Mesothelial cell of epicardium (in vitro differentiated cells): ENCODE measurements around the gene IRF3. TPM values are rescaled to one million over a fixed set of nuclear protein-coding genes. Genes with fewer than 3 reads are reported as not detected.

ENCODE experiments used
- DNase-seq, 2 experiments: peaks; one replicate each; pipeline ENCODE4 v3.0.0; 2021; ENCODE audit warnings: low spot score in 2 of 2; ENCODE audit not compliant: unreplicated experiment in 2 of 2
- H3K27ac Mint-ChIP-seq: 2 replicates; pipeline ENCODE4 v1.8.0; 2021; ENCODE audit warnings: mixed read lengths
- H3K27me3 Mint-ChIP-seq: 2 replicates; pipeline ENCODE4 v1.8.0; 2021; ENCODE audit warnings: low read depth, mixed read lengths
- H3K36me3 Mint-ChIP-seq: 2 replicates; pipeline ENCODE4 v1.8.0; 2021; ENCODE audit warnings: mixed read lengths
- H3K4me1 Mint-ChIP-seq: 2 replicates; pipeline ENCODE4 v1.8.0; 2021; ENCODE audit warnings: mixed read lengths
- H3K4me3 Mint-ChIP-seq: 2 replicates; pipeline ENCODE4 v1.8.0; 2021; ENCODE audit warnings: mild to moderate bottlenecking, moderate library complexity, mixed read lengths
- H3K9me3 Mint-ChIP-seq: 2 replicates; pipeline ENCODE4 v1.8.0; 2021; ENCODE audit warnings: mixed read lengths
- total RNA-seq: library from RNA; stranded (reverse); gene quantifications from 3 replicates; pipeline ENCODE4 v1.2.1, GENCODE V29; 2021
- TF ChIP-seq, protein P1 (sequence below): fragments of 200-600 bp; sonication (generic); IDR thresholded peaks from one replicate; pipeline ENCODE4 v1.5.0; 2021; ENCODE audit warnings: antibody characterized with exemption; ENCODE audit not compliant: unreplicated experiment

IRF3 gene
- total RNA-seq, 1 donor from 2014 or later: 89.4 TPM

DNA sequence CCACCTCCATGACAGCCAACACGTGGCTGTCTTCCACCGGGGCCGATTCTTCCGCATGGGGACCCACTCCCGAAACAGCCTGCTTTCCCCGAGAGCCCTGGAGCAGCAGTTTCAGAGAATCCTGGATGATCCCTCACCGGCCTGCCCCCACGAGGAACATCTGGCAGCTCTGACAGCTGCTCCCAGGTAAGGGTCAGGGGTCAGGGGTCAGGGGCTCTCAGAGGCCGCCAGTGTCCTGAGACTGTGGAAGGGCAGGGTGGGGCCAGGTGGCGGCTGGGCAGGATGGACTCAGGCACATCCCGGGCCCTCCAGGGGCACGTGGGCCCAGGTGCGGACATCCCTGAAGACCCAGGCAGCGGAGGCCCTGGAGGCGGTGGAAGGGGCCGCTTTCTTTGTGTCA is 40.3 kb upstream of the IRF3 start:
- no peaks in the 10 kb centered on the region for H3K27me3 Mint-ChIP-seq
- no peak overlapping the region for H3K4me3 Mint-ChIP-seq
- no peaks in the 10 kb centered on the region for H3K9me3 Mint-ChIP-seq
- no peaks in the 10 kb centered on the region for H3K4me1 Mint-ChIP-seq
- no peak for DNase-seq
- TF ChIP-seq, protein P1, sequence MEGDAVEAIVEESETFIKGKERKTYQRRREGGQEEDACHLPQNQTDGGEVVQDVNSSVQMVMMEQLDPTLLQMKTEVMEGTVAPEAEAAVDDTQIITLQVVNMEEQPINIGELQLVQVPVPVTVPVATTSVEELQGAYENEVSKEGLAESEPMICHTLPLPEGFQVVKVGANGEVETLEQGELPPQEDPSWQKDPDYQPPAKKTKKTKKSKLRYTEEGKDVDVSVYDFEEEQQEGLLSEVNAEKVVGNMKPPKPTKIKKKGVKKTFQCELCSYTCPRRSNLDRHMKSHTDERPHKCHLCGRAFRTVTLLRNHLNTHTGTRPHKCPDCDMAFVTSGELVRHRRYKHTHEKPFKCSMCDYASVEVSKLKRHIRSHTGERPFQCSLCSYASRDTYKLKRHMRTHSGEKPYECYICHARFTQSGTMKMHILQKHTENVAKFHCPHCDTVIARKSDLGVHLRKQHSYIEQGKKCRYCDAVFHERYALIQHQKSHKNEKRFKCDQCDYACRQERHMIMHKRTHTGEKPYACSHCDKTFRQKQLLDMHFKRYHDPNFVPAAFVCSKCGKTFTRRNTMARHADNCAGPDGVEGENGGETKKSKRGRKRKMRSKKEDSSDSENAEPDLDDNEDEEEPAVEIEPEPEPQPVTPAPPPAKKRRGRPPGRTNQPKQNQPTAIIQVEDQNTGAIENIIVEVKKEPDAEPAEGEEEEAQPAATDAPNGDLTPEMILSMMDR: no peak
- H3K36me3 Mint-ChIP-seq: peaks cover 17% of the 10 kb centered on the region
- no peak overlapping the region for H3K27ac Mint-ChIP-seq

DNA sequence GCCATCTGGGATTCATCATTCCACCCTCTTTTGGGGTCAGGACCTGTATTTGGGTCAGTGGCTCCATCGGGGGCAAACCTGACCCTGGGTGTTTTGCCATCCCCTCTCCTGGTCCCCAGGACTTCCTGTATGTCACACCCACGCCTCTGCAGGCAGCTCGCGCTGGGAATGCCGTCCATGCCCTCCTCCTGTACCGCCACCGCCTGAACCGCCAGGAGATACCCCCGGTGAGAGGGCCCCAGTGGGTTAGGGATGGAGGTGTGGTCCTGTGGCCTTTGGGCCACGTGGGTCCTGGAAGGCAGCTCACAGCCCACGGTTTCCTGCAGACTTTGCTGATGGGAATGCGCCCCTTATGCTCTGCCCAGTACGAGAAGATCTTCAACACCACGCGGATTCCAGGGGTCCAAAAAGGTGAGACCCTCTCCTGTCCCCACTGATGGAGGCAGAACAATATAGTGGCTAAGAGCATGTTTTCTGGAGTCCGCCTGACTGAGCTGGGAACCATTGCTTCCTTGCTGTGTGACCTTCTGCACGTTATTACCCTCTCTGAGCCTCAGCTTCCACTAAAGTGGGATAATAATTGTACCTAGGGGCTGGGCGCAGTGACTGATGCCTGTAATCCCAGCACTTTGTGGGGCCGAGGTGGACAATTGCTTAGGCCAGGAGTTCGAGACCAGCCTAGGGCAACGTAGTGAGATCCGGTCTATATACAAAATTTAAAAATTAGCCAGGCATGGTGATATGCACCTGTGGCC is 39.4 kb upstream of the IRF3 start:
- Mint-ChIP-seq H3K4me3 (no peak overlapping the region), H3K27me3 (no peaks in the 10 kb centered on the region), H3K27ac (no peak overlapping the region), H3K9me3 (no peaks in the 10 kb centered on the region), H3K4me1 (no peaks in the 10 kb centered on the region), H3K36me3 (peaks cover 11% of the 10 kb centered on the region)
- no peak for DNase-seq
- TF ChIP-seq, protein P1: no peak

DNA sequence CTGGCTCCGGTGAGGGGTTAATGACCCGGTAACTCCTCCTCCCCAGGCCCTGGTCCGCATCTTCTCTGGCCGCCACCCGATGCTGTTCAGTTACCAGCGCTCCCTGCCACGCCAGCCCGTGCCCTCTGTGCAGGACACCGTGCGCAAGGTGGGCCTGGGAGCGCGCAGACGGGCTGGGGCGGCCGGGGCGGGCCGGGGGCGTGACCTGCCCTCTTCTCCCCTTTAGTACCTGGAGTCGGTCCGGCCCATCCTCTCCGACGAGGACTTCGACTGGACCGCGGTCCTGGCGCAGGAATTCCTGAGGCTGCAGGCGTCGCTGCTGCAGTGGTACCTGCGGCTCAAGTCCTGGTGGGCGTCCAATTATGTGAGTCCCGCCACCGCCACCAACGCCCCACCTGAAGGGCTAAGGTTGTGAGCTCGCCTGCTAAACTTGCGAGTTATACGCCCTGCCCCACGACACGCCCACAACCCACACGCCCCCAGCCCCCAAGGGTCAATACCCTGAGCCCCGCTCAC is 35.7 kb upstream of the IRF3 start:
- Mint-ChIP-seq H3K27ac (no peak overlapping the region), H3K4me1 (no peaks in the 10 kb centered on the region), H3K4me3 (no peak overlapping the region), H3K36me3 (peaks cover 9% of the 10 kb centered on the region), H3K27me3 (no peaks in the 10 kb centered on the region), H3K9me3 (no peaks in the 10 kb centered on the region)
- TF ChIP-seq, protein P1: no peak
- no peak for DNase-seq

DNA sequence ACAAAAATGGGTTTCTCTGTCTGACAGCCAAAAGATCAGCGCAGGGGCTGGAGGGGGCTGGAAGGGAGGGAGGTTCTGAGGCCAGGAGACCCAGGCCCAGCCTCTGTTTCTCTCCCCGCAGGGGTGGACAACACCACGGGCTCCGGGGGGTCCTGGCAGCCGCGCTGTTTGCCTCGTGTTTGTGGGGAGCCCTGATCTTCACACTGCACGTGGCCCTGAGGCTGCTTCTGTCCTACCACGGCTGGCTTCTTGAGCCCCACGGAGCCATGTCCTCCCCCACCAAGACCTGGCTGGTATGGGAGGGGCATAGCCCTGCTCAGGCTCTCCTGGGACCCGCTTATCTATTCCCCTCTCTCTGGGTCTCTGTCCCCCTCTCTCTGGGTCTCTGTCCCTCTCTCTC is 34.9 kb upstream of the IRF3 start:
- H3K9me3 Mint-ChIP-seq: no peaks in the 10 kb centered on the region
- TF ChIP-seq, protein P1: no peak
- H3K4me1 Mint-ChIP-seq: no peaks in the 10 kb centered on the region
- no peak for DNase-seq
- no peak overlapping the region for H3K27ac Mint-ChIP-seq
- no peaks in the 10 kb centered on the region for H3K27me3 Mint-ChIP-seq
- H3K4me3 Mint-ChIP-seq: no peak overlapping the region
- peaks cover 9% of the 10 kb centered on the region for H3K36me3 Mint-ChIP-seq

DNA sequence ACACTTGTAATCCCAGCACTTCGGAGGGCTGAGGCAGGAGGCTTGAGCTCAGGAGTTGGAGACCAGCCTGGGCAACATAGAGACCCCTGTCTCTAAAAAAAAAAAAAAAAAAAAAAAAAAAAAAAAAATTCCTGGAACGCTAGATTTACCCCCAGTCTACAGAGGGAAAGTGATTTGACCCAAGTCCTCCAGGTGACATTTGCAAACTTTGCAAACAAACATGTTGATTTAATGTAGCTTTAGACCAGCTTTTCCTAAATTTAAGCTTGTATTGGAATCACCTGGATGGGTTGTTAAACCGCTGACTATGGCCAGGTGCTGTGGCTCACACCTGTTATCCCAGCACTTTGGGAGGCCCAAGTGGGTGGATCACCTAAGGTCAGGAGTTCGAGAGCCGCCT is 33.7 kb upstream of the IRF3 start:
- Mint-ChIP-seq H3K27me3 (no peaks in the 10 kb centered on the region), H3K27ac (no peak overlapping the region)
- TF ChIP-seq, protein P1: no peak

DNA sequence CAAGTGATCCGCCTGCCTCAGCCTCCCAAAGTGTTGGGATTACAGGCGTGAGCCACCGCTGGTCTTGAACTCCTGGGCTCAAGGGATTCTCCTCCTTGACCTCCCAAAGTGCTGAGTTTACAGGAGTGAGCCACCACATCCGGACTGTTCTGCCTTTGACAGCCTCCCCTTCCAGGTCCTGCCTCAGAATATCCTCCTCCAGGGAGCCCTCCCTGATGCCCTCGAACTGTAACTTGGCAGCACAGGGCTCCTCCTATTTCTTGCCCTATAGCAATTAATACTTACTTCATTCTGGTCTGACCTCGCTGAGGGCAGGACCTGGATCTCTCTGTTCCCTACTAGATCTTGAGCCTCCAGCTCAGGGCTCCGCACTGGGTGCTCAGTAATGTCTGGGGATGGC is 31.2 kb upstream of the IRF3 start:
- TF ChIP-seq, protein P1: no peak
- Mint-ChIP-seq H3K9me3 (no peaks in the 10 kb centered on the region), H3K36me3 (peaks cover 11% of the 10 kb centered on the region), H3K27me3 (no peaks in the 10 kb centered on the region), H3K27ac (no peak overlapping the region), H3K4me3 (no peak overlapping the region), H3K4me1 (no peaks in the 10 kb centered on the region)
- no peak for DNase-seq

More for the DNA sequence above, 33.7 kb upstream of the IRF3 start:
- peaks cover 9% of the 10 kb centered on the region for H3K36me3 Mint-ChIP-seq
- DNase-seq: no peak
- H3K9me3 Mint-ChIP-seq: no peaks in the 10 kb centered on the region
- H3K4me3 Mint-ChIP-seq: no peak overlapping the region
- no peaks in the 10 kb centered on the region for H3K4me1 Mint-ChIP-seq
